22Rv1 (cell line): ENCODE results near the gene SERP2.

ENCODE experiments used
- H3K27ac ChIP-seq: fragments of 450-650 bp; 2 replicates; pipeline ENCODE4 v1.5.1; 2017
- CTCF ChIP-seq: fragments of 450-650 bp; IDR thresholded peaks from 2 replicates; pipeline ENCODE4 v1.5.1; 2017; ENCODE audit warnings: mild to moderate bottlenecking
- ZFX ChIP-seq: fragments of 450-650 bp; IDR thresholded peaks from 2 replicates; pipeline ENCODE4 v1.6.1; 2017; ENCODE audit warnings: antibody characterized with exemption, borderline replicate concordance

The SERP2 gene

GRCh38 chr13:44417446-44417845 lies 43.8 kb downstream of the SERP2 start:
- no peak overlapping the region for H3K27ac ChIP-seq

GRCh38 chr13:44417876-44418275 lies 44.3 kb downstream of the SERP2 start:
- no peak overlapping the region for H3K27ac ChIP-seq
- TF ChIP-seq ZFX (no peak), CTCF (no peak)

More at GRCh38 chr13:44417446-44417845, 43.8 kb downstream of the SERP2 start:
- TF ChIP-seq CTCF (no peak), ZFX (no peak)

- H3K27ac ChIP-seq = no peak overlapping the region
- no peak for TF ChIP-seq CTCF
- no peak for TF ChIP-seq ZFX
Measured at GRCh38 chr13:44420376-44421220, 47.0 kb downstream of the SERP2 start.

GRCh38 chr13:44421853-44422525 lies 48.4 kb downstream of the SERP2 start:
- H3K27ac ChIP-seq = no peak overlapping the region
- TF ChIP-seq CTCF = no peak

GRCh38 chr13:44422755-44423643 lies 49.4 kb downstream of the SERP2 start:
- no peak for TF ChIP-seq CTCF
- no peak for TF ChIP-seq ZFX

GRCh38 chr13:44423824-44424223 lies 50.2 kb downstream of the SERP2 start:
- TF ChIP-seq CTCF (no peak), ZFX (no peak)
- H3K27ac ChIP-seq = no peak overlapping the region

More at GRCh38 chr13:44422755-44423643, 49.4 kb downstream of the SERP2 start:
- no peak overlapping the region for H3K27ac ChIP-seq
